DND-41 (cell line): ENCODE data around the gene DDX5.

Source experiments
- ATAC-seq: fragments of 200-7000 bp; cut with Tn5 transposase; 3 replicates; pipeline ENCODE4 v1.9.1; 2021; ENCODE audit warnings: low read depth; ENCODE audit not compliant: insufficient read depth
- DNase-seq: peaks from one replicate; pipeline ENCODE4 v3.0.0-alpha.2; 2020
- H2AFZ ChIP-seq: 2 replicates; pipeline ENCODE4 v1.6.0; 2012; ENCODE audit warnings: low read depth, low read length
- H3K27ac ChIP-seq: 2 replicates; pipeline ENCODE4 v1.5.1; 2012; ENCODE audit warnings: low read length, inconsistent platforms
- H3K27me3 ChIP-seq: fragments of 200-600 bp; sonication (generic); 2 replicates; pipeline ENCODE4 v1.6.0; 2012; ENCODE audit warnings: low read length, mild to moderate bottlenecking, inconsistent platforms; ENCODE audit not compliant: insufficient read depth, poor library complexity
- H3K36me3 ChIP-seq: 2 replicates; pipeline ENCODE4 v1.5.1; 2012; ENCODE audit warnings: low read length, inconsistent platforms; ENCODE audit not compliant: insufficient read depth
- H3K4me1 ChIP-seq: 2 replicates; pipeline ENCODE4 v1.5.1; 2012; ENCODE audit warnings: mild to moderate bottlenecking, low read length; ENCODE audit not compliant: insufficient read depth
- H3K4me2 ChIP-seq: 2 replicates; pipeline ENCODE4 v1.6.0; 2012; ENCODE audit warnings: mild to moderate bottlenecking, moderate library complexity, low read length, inconsistent platforms; ENCODE audit not compliant: insufficient read depth
- H3K4me3 ChIP-seq, 2 experiments: fragments of 200-600 bp in 1 of 2; shearing (Covaris generic) in 1 of 2; 2 replicates each; pipeline ENCODE4 v1.5.1; 2012 to 2016; ENCODE audit warnings: inconsistent platforms in 2 of 2, low read length in 2 of 2, mild to moderate bottlenecking in 2 of 2, low read depth in 1 of 2, moderate library complexity in 1 of 2
- H3K79me2 ChIP-seq: 2 replicates; pipeline ENCODE4 v1.6.0; 2012; ENCODE audit warnings: low read length, inconsistent platforms; ENCODE audit not compliant: insufficient read depth
- H3K9ac ChIP-seq: 2 replicates; pipeline ENCODE4 v1.6.0; 2012; ENCODE audit warnings: low read depth, mild to moderate bottlenecking, inconsistent platforms, low read length, moderate library complexity
- H3K9me3 ChIP-seq: 2 replicates; pipeline ENCODE4 v1.5.1; 2012; ENCODE audit warnings: low read length, moderate library complexity, mild to moderate bottlenecking, inconsistent platforms; ENCODE audit not compliant: insufficient read depth, severe bottlenecking
- H4K20me1 ChIP-seq: 2 replicates; pipeline ENCODE4 v1.6.0; 2012; ENCODE audit warnings: low read length; ENCODE audit not compliant: insufficient read depth
- CTCF ChIP-seq: IDR thresholded peaks from 2 replicates; pipeline ENCODE4 v1.5.1; 2012; ENCODE audit warnings: borderline replicate concordance, low read length, moderate library complexity, mild to moderate bottlenecking; ENCODE audit not compliant: poor library complexity, severe bottlenecking; ENCODE audit errors: extremely low read depth
- EZH2 ChIP-seq: IDR thresholded peaks from 3 replicates; pipeline ENCODE4 v1.6.1; 2012; ENCODE audit warnings: borderline replicate concordance, low read depth, mild to moderate bottlenecking, moderate library complexity, low read length, inconsistent platforms; ENCODE audit not compliant: severe bottlenecking

Gene DDX5

DNA sequence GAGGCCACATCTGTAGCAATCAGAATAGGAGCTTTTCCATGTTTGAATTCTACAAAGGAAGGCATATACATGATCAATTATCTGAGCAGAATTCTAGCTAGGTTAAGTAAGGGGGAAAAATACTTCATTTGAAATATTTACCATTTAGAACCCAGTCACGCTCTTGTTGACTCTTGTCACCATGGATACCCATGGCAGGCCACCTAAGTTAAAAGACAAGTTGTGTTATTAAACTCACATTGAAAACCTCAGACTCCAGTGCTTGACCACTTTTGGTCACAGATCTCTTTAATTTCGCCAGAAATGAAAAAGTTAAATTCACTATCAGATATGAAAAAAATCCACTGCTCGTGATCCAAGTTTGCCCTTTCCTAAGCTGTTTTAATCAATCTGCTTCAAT is 4.1 kb downstream of the DDX5 start:
- TF ChIP-seq EZH2 (no peak), CTCF (no peak)
- DNase-seq (no peak), ATAC-seq (no peak)
- no peak overlapping the region for H2AFZ ChIP-seq
- peaks cover 81% of the 10 kb centered on the region for H3K4me1 ChIP-seq
- peaks cover 74% of the 10 kb centered on the region for H4K20me1 ChIP-seq
- H3K9me3 ChIP-seq: no peaks in the 10 kb centered on the region
- no peak overlapping the region for H3K4me3 ChIP-seq
- no peaks in the 10 kb centered on the region for H3K27me3 ChIP-seq
- H3K27ac ChIP-seq: no peak overlapping the region
- peak overlapping the region; percentile 77 for H3K4me2 ChIP-seq
- peaks cover 77% of the 10 kb centered on the region for H3K36me3 ChIP-seq
- peaks cover 74% of the 10 kb centered on the region for H3K79me2 ChIP-seq
- peak overlapping the region; percentile 9; the same call in 1 of the 2 replicates for H3K9ac ChIP-seq

GRCh38 chr17:64500862-64501765 is 5.0 kb downstream of the DDX5 start:
- H4K20me1 ChIP-seq: peaks cover 72% of the 10 kb centered on the region

GRCh38 chr17:64500487-64500859 is 5.6 kb downstream of the DDX5 start:
- H3K4me2 ChIP-seq: peak overlapping the region; percentile 77

More at GRCh38 chr17:64500862-64501765, 5.0 kb downstream of the DDX5 start:
- H3K4me3 ChIP-seq: no peak overlapping the region; a peak in 1 of 4 replicates
- DNase-seq (no peak), ATAC-seq (no peak)
- no peaks in the 10 kb centered on the region for H3K27me3 ChIP-seq
- peaks cover 76% of the 10 kb centered on the region for H3K79me2 ChIP-seq
- no peak overlapping the region for H2AFZ ChIP-seq
- TF ChIP-seq CTCF (no peak), EZH2 (no peak)
- 0 out of 2 replicates have a peak overlapping the region, but pooled peaks have one; percentile 9 for H3K9ac ChIP-seq
- peaks cover 82% of the 10 kb centered on the region for H3K4me1 ChIP-seq
- H3K27ac ChIP-seq: no peak overlapping the region
- H3K9me3 ChIP-seq: no peaks in the 10 kb centered on the region
- H3K4me2 ChIP-seq: peak overlapping the region; percentile 77
- H3K36me3 ChIP-seq: peaks cover 74% of the 10 kb centered on the region

More at GRCh38 chr17:64500487-64500859, 5.6 kb downstream of the DDX5 start:
- ATAC-seq (no peak), DNase-seq (no peak)
- peaks cover 88% of the 10 kb centered on the region for H3K4me1 ChIP-seq
- no peak overlapping the region for H3K27ac ChIP-seq
- H3K9ac ChIP-seq: no peak overlapping the region
- TF ChIP-seq EZH2 (no peak), CTCF (no peak)
- no peak overlapping the region for H2AFZ ChIP-seq
- peaks cover 70% of the 10 kb centered on the region for H4K20me1 ChIP-seq
- H3K79me2 ChIP-seq: peaks cover 76% of the 10 kb centered on the region
- no peaks in the 10 kb centered on the region for H3K9me3 ChIP-seq
- H3K4me3 ChIP-seq: no peak overlapping the region; a peak in 1 of 4 replicates
- H3K27me3 ChIP-seq: no peaks in the 10 kb centered on the region
- H3K36me3 ChIP-seq: peaks cover 71% of the 10 kb centered on the region
